Activated T-cell treated with anti-CD3 and anti-CD28 coated beads, Interleukin-2, amount 50 U/mL, for 24 hours (primary cell): ENCODE data around the gene DISP2.
A peak's percentile ranks its signal among the peaks of the same experiment; 100 is the strongest.

Source experiments
- DNase-seq: peaks from one replicate; pipeline ENCODE4 v3.0.0-alpha.2; 2020
- H3K27ac Mint-ChIP-seq: 2 replicates; pipeline ENCODE4 v1.8.0; 2020; ENCODE audit warnings: mild to moderate bottlenecking, mixed read lengths
- H3K27me3 Mint-ChIP-seq: 2 replicates; pipeline ENCODE4 v1.8.0; 2020; ENCODE audit warnings: mixed read lengths
- H3K36me3 Mint-ChIP-seq: 2 replicates; pipeline ENCODE4 v1.8.0; 2020; ENCODE audit warnings: low read depth, mixed read lengths
- H3K4me1 Mint-ChIP-seq: 2 replicates; pipeline ENCODE4 v1.8.0; 2020; ENCODE audit warnings: low read depth, mixed read lengths
- H3K4me3 Mint-ChIP-seq: 2 replicates; pipeline ENCODE4 v1.8.0; 2020; ENCODE audit warnings: mild to moderate bottlenecking, moderate library complexity, mixed read lengths
- H3K9me3 Mint-ChIP-seq: 2 replicates; pipeline ENCODE4 v1.8.0; 2020; ENCODE audit warnings: mixed read lengths

DISP2 gene

GRCh38 chr15:40344631-40345120 lies 13.3 kb upstream of the DISP2 start:
- H3K4me1 Mint-ChIP-seq, result no peaks in the 10 kb centered on the region
- H3K4me3 Mint-ChIP-seq, result no peak overlapping the region
- H3K36me3 Mint-ChIP-seq, result no peaks in the 10 kb centered on the region
- H3K27me3 Mint-ChIP-seq, result no peaks in the 10 kb centered on the region
- peak; percentile 80 for DNase-seq
- no peaks in the 10 kb centered on the region for H3K9me3 Mint-ChIP-seq
- H3K27ac Mint-ChIP-seq, result no peak overlapping the region

- H3K4me3 Mint-ChIP-seq, result no peak overlapping the region
- no peak overlapping the region for H3K27ac Mint-ChIP-seq
- H3K4me1 Mint-ChIP-seq, result no peaks in the 10 kb centered on the region
- no peaks in the 10 kb centered on the region for H3K36me3 Mint-ChIP-seq
- DNase-seq, result no peak
- H3K9me3 Mint-ChIP-seq, result no peaks in the 10 kb centered on the region
- no peaks in the 10 kb centered on the region for H3K27me3 Mint-ChIP-seq
These were observed 12.7 kb upstream of the DISP2 start for GRCh38 chr15:40345225-40345866.

DNA sequence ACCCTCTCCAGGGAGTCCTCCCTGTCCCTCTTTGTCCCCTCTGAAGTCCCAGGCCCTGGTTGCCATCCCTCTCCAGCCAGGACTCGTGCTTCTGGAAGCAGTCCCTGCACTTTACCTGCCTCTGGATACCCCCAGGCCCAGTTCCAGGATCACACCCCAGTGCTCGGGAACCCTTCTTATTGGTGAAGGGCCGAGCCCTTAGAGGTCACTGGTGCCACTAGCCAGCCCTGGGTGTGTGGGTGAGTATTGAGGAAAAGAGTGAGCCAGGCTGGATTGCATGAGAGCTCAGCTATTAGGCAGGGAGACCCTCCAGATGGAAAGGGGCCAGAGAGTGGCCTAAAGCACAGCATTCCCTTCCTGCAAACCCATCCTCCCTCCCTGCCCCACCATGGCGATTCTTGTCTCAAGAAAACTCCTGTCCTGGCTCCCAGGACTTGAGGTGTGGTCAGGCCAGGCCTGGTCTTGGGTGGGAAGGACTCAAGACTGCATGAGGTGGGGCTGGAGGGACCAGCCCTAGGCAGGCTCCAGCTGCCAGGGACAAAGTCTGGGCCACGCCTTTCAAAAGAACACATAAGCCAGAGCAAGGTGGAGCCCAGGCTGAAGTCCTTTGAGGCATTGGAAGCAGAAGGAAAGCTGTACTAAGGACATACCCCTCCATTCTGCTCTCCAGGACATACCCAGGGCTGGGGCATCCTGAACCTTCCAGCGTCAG lies 12.0 kb upstream of the DISP2 start:
- H3K36me3 Mint-ChIP-seq, result no peaks in the 10 kb centered on the region
- no peak for DNase-seq
- no peaks in the 10 kb centered on the region for H3K4me1 Mint-ChIP-seq
- no peak overlapping the region for H3K27ac Mint-ChIP-seq
- no peaks in the 10 kb centered on the region for H3K27me3 Mint-ChIP-seq
- H3K9me3 Mint-ChIP-seq, result no peaks in the 10 kb centered on the region
- no peak overlapping the region for H3K4me3 Mint-ChIP-seq

DNA sequence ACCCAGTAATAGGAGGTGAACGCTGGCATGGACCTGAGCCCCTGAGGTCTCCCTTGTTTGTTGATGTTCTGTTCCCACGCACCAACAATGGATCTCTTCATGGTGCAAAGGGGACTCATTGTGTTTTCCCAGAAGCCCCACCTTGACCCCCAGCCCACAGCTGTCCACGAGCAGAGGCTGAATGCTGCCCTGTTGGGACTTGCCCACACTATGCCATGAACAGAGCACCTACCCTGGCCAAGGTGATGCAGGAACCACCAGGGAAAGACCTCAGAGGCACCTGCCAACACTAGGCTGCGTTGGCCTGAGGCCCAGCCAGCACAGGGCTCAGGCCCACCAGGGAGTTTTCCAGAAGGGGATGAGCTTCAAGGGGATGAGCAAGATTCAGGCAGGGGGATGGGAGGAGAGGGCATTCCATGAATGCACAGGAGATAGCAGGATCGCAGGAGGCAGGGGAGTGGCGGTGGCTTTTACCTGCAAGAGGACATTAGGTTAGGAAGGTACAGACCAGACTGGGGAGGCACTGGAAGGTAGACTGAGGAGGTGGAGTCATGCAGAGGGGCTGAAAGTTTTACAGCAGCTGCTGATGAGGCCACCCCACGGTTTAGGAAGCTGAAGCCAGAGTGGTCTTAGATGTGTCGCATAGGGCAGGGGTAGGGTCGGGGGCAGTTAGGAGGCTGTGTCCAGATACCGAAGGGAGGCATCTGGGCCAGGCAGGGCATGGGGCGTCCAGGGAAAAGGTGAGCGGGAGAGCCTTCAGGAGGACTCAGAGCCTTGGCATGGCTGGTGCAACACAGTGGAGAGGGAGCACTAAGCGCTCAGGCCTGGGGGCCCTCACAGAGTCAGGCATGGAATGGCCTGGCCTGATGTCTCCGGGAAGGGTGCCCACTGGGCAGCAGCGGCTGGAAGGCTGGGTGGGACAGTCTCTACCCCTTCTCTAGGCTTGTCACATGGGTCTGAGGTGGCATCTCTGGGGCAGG lies 11.2 kb upstream of the DISP2 start:
- H3K36me3 Mint-ChIP-seq, result no peaks in the 10 kb centered on the region
- no peaks in the 10 kb centered on the region for H3K27me3 Mint-ChIP-seq
- no peak overlapping the region for H3K4me3 Mint-ChIP-seq
- no peaks in the 10 kb centered on the region for H3K4me1 Mint-ChIP-seq
- no peaks in the 10 kb centered on the region for H3K9me3 Mint-ChIP-seq
- no peak for DNase-seq
- H3K27ac Mint-ChIP-seq, result no peak overlapping the region

- Mint-ChIP-seq H3K27me3 (no peaks in the 10 kb centered on the region), H3K27ac (no peak overlapping the region)
These were observed 10.2 kb upstream of the DISP2 start for GRCh38 chr15:40347559-40348473.

GRCh38 chr15:40348474-40348870 lies 9.5 kb upstream of the DISP2 start:
- H3K27ac Mint-ChIP-seq, result no peak overlapping the region
- no peaks in the 10 kb centered on the region for H3K9me3 Mint-ChIP-seq
- H3K27me3 Mint-ChIP-seq, result no peaks in the 10 kb centered on the region
- no peak for DNase-seq
- H3K4me1 Mint-ChIP-seq, result no peaks in the 10 kb centered on the region
- no peaks in the 10 kb centered on the region for H3K36me3 Mint-ChIP-seq
- no peak overlapping the region for H3K4me3 Mint-ChIP-seq

More at GRCh38 chr15:40347559-40348473, 10.2 kb upstream of the DISP2 start:
- Mint-ChIP-seq H3K36me3 (no peaks in the 10 kb centered on the region), H3K4me1 (no peaks in the 10 kb centered on the region), H3K4me3 (no peak overlapping the region), H3K9me3 (no peaks in the 10 kb centered on the region)
- DNase-seq, result no peak

GRCh38 chr15:40349163-40349562 lies 8.9 kb upstream of the DISP2 start:
- DNase-seq, result no peak
- no peaks in the 10 kb centered on the region for H3K27me3 Mint-ChIP-seq
- H3K4me3 Mint-ChIP-seq, result no peak overlapping the region
- H3K9me3 Mint-ChIP-seq, result no peaks in the 10 kb centered on the region
- no peaks in the 10 kb centered on the region for H3K4me1 Mint-ChIP-seq
- H3K27ac Mint-ChIP-seq, result no peak overlapping the region
- H3K36me3 Mint-ChIP-seq, result no peaks in the 10 kb centered on the region

- Mint-ChIP-seq H3K9me3 (no peaks in the 10 kb centered on the region), H3K4me1 (peaks cover 3% of the 10 kb centered on the region), H3K27ac (no peak overlapping the region), H3K36me3 (no peaks in the 10 kb centered on the region), H3K4me3 (no peak overlapping the region), H3K27me3 (no peaks in the 10 kb centered on the region)
- no peak for DNase-seq
These were observed 5.6 kb upstream of the DISP2 start for GRCh38 chr15:40352281-40352901.

DNA sequence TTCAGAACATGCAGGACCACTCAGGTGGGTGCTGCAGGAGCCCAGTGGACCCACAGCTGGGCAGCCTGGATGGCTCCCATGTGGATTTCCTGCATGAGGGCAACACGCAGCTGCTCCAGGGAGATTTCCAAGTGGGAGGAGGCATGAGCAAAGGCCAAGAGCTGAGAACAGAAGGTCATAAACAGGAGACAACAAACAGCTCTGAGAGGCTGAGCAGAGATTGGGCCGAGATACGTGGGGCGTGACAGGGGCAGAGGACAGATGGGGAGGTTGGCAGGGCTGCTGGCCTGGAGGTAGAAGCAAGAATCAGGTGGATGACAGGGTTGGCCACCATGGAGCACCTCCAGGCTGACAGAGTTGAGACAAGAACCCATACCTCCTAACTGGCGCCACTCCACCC lies 4.3 kb upstream of the DISP2 start:
- Mint-ChIP-seq H3K27ac (no peak overlapping the region), H3K4me3 (no peak overlapping the region), H3K27me3 (no peaks in the 10 kb centered on the region), H3K9me3 (no peaks in the 10 kb centered on the region), H3K36me3 (no peaks in the 10 kb centered on the region), H3K4me1 (peaks cover 7% of the 10 kb centered on the region)
- no peak for DNase-seq

GRCh38 chr15:40354408-40355171 lies 3.4 kb upstream of the DISP2 start:
- Mint-ChIP-seq H3K27me3 (no peaks in the 10 kb centered on the region), H3K36me3 (no peaks in the 10 kb centered on the region), H3K4me3 (no peak overlapping the region), H3K9me3 (no peaks in the 10 kb centered on the region), H3K4me1 (peaks cover 12% of the 10 kb centered on the region), H3K27ac (no peak overlapping the region)
- DNase-seq, result no peak

- Mint-ChIP-seq H3K4me1 (peaks cover 12% of the 10 kb centered on the region), H3K4me3 (no peak overlapping the region), H3K36me3 (no peaks in the 10 kb centered on the region), H3K9me3 (no peaks in the 10 kb centered on the region), H3K27me3 (no peaks in the 10 kb centered on the region), H3K27ac (no peak overlapping the region)
- DNase-seq, result no peak
These were observed 1.9 kb upstream of the DISP2 start for GRCh38 chr15:40355976-40356585.

DNA sequence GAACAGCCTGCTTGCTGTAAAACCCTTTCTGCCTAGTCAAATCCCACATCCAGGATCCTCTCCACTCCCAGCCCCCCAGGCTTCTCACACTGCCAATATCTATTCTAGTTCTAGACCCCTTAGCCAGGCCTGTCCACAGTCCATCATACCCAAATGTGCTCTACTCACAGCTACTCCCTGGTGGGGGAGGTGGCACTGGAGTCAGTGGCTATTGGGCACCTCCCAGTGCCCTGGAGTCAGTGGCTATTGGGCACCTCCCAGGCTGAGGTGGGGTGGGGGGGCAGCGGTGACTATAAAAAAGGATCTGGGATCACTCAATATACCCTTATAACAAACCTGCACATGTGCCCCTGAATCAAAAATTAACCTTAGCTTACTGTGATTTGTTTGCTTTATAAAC lies 773 bp upstream of the DISP2 start:
- Mint-ChIP-seq H3K9me3 (no peaks in the 10 kb centered on the region), H3K4me3 (peak overlapping the region; percentile 78), H3K27me3 (no peaks in the 10 kb centered on the region), H3K36me3 (no peaks in the 10 kb centered on the region), H3K4me1 (peaks cover 12% of the 10 kb centered on the region), H3K27ac (no peak overlapping the region)
- DNase-seq, result no peak
